Psoas muscle (tissue), 8 donors: ENCODE results near the gene ULK4. TPM values are rescaled to one million over a fixed set of nuclear protein-coding genes. Genes with fewer than 3 reads are reported as not detected.
"Not testable (repeated sequence)": the region's sequence is repeated elsewhere in the genome, so short reads cannot be mapped to it uniquely, and the experiment has no call there.

ENCODE experiments used
- ATAC-seq, 4 donors: fragments of 200-7000 bp; cut with Tn5 transposase; one replicate each; pipeline ENCODE4 v1.9.1; 2020; ENCODE audit warnings: moderate library complexity in 3 of 4, mild to moderate bottlenecking in 2 of 4
- DNase-seq, 2 donors: peaks; one replicate each; pipeline ENCODE4 v3.0.0-alpha.2; 2020
- H3K27ac ChIP-seq: fragments of 200-600 bp; one replicate; pipeline ENCODE4 v1.8.0; 2022
- H3K27me3 ChIP-seq, 3 donors: fragments of 200-600 bp in 1 of 3; one replicate each; pipeline versions ENCODE4 v1.6.1 to v1.8.0; 2013 to 2022; ENCODE audit warnings: low read length in 2 of 3, mild to moderate bottlenecking in 2 of 3, moderate library complexity in 1 of 3; ENCODE audit not compliant: insufficient read depth in 3 of 3
- H3K36me3 ChIP-seq, 2 donors: fragments of 200-600 bp in 1 of 2; one replicate each; pipeline versions ENCODE4 v1.6.1 to v1.8.0; 2013 to 2022; ENCODE audit warnings: low read depth in 1 of 2, mild to moderate bottlenecking in 1 of 2, moderate library complexity in 1 of 2; ENCODE audit not compliant: insufficient read depth in 1 of 2
- H3K4me1 ChIP-seq: fragments of 200-600 bp; one replicate; pipeline ENCODE4 v1.8.0; 2022
- H3K4me3 ChIP-seq: fragments of 200-600 bp; one replicate; pipeline ENCODE4 v1.8.0; 2022; ENCODE audit warnings: mild to moderate bottlenecking
- H3K9me3 ChIP-seq: fragments of 200-600 bp; one replicate; pipeline ENCODE4 v1.8.0; 2022
- WGBS, 3 donors: extraction: QIAGEN DNeasy Blood & Tissue Kit; methylation state at CpG; one replicate each; pipeline versions ENCODE4 v1.1.6 to v1.1.7; 2013; 5-methylcytosine and 5-hydroxymethylcytosine counted together
- intact Hi-C, 2 donors: fragments of 100-400 bp; cut with DNase I; formaldehyde crosslinking; loops; one replicate each; pipeline versions ENCODE4 v1.11.0 to v1.14.2; 2022
- polyA plus RNA-seq, 3 donors: library from polyadenylated mRNA; stranded (reverse); fragments of 200-250 nt; gene quantifications; one replicate each; pipeline ENCODE4 v1.2.3, GENCODE V29; 2013
- total RNA-seq, 4 donors: library from RNA; stranded (reverse); fragmentation: NEBNext Ultra II Directional in 2 of 4; extraction: Animal tissue kit (Norgen Biotek cat#: 25700) in 2 of 4; gene quantifications; one replicate each; pipeline versions ENCODE4 v1.2.1 to v1.2.4, GENCODE V29; 2021 to 2023
- TF ChIP-seq, protein P1 (sequence below): fragments of 200-600 bp; IDR thresholded peaks from one replicate; pipeline ENCODE4 v1.8.0; 2022; ENCODE audit warnings: antibody characterized with exemption
- donor health status: healthy with polysubstance abuse.
- donor health status: DM: no; HTN: no; CAD: no; lungs with moderate emphysema.
- donor health status: Bipolar disorder and iron deficiency.
- donor health status: healthy.
- donor health status: DM: yes; HTN: yes; CAD: no.
- donor health status: DM: no; HTN: no; CAD: no.
- donor health status: DM: no; HTN: no; CAD: no.
- donor health status: DM: yes; HTN: yes; CAD: no.

Gene ULK4
- total and polyA plus RNA-seq, 7 donors, result 0.61 to 3.2 (median 1.0) TPM

DNA sequence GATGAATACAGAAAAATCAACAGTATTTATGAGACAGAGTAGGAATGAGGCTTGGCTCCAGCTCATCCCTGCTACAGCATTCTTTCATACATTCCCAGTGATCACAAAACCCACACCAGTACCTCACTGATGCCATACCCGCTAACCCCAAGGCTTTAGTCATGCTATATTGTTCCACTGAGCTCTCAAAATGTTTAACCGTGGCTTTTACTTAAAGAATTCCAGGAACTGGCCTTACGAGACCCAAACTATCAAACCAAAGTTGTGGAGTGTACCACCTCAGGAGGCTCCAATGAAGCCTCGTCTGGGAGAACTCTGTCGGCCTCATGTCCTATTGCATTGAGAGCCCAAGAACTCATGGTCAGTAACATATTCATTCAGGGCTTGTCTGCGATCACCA, 278.9 kb downstream of the ULK4 start:
- Histone ChIP-seq H3K27ac (no peak overlapping the region), H3K36me3 (no peaks in the 10 kb centered on the region), H3K4me1 (no peaks in the 10 kb centered on the region), H3K4me3 (no peak overlapping the region), H3K27me3 (peaks cover 0 to 3% (median 0%) of the 10 kb centered on the region in 3 donors), H3K9me3 (no peaks in the 10 kb centered on the region)
- no peak for DNase-seq
- intact Hi-C loops, result no loop called here
- no peak for ATAC-seq
- WGBS, 3 donors, result 68 to 79% (median 74%) methylated on average over 6 of the region's 6 CpGs
- TF ChIP-seq, protein P1, sequence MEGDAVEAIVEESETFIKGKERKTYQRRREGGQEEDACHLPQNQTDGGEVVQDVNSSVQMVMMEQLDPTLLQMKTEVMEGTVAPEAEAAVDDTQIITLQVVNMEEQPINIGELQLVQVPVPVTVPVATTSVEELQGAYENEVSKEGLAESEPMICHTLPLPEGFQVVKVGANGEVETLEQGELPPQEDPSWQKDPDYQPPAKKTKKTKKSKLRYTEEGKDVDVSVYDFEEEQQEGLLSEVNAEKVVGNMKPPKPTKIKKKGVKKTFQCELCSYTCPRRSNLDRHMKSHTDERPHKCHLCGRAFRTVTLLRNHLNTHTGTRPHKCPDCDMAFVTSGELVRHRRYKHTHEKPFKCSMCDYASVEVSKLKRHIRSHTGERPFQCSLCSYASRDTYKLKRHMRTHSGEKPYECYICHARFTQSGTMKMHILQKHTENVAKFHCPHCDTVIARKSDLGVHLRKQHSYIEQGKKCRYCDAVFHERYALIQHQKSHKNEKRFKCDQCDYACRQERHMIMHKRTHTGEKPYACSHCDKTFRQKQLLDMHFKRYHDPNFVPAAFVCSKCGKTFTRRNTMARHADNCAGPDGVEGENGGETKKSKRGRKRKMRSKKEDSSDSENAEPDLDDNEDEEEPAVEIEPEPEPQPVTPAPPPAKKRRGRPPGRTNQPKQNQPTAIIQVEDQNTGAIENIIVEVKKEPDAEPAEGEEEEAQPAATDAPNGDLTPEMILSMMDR, result no peak

DNA sequence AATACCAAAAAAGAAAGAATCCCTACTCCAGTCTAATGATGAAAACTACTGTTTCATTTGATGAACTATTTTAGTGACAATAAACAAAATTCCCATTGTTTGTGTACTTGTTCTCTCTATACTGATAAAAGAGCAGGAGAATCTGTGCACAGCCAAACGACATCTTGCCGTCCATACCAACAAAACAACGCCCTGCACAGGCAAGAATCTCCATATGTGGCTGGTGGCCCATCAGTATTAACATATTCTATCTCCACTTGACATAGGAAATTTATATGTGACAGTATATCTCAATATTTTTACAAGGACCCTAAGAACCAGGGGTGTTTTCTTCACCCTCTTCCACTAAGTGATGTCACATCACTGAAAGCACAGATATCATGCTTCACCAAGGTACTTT, 279.5 kb downstream of the ULK4 start:
- no peak overlapping the region for H3K27ac ChIP-seq
- intact Hi-C loops, result no loop called here
- H3K4me1 ChIP-seq, result no peaks in the 10 kb centered on the region
- H3K4me3 ChIP-seq, result no peak overlapping the region
- no peaks in the 10 kb centered on the region for H3K36me3 ChIP-seq
- TF ChIP-seq, protein P1, result no peak
- no peak for ATAC-seq
- 84 to 91% (median 88%) methylated on average over 3 of the region's 3 CpGs for WGBS, 3 donors
- H3K9me3 ChIP-seq, result no peaks in the 10 kb centered on the region
- no peak for DNase-seq
- H3K27me3 ChIP-seq, result peaks cover 0 to 3% (median 0%) of the 10 kb centered on the region in 3 donors

DNA sequence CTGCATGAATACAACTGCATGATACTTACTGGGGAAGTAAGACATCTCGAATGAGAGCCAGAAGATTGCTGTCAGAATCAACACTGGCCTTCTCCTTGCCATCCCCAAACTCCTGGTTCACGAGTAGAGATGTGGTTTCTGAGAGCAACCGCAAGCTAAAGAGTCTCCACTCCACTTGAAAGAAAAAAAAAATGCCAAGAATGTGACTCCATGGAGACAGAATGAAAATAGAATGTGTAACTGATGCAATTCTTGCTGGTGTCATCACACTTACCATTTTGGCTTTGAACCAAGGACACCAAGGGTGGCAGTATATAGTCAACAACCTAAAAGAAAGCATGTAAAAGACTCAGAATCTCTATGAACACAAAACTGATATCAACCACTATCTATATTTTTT, 280.4 kb downstream of the ULK4 start:
- 30 to 38% (median 32%) methylated on average over 3 of the region's 3 CpGs for WGBS, 3 donors
- intact Hi-C loops, result no loop called here
- Histone ChIP-seq H3K27me3 (peaks cover 0 to 3% (median 0%) of the 10 kb centered on the region in 3 donors), H3K9me3 (no peaks in the 10 kb centered on the region), H3K27ac (no peak overlapping the region), H3K4me3 (no peak overlapping the region), H3K36me3 (no peaks in the 10 kb centered on the region), H3K4me1 (no peaks in the 10 kb centered on the region)
- TF ChIP-seq, protein P1, result no peak
- ATAC-seq (no peak), DNase-seq (no peak)

DNA sequence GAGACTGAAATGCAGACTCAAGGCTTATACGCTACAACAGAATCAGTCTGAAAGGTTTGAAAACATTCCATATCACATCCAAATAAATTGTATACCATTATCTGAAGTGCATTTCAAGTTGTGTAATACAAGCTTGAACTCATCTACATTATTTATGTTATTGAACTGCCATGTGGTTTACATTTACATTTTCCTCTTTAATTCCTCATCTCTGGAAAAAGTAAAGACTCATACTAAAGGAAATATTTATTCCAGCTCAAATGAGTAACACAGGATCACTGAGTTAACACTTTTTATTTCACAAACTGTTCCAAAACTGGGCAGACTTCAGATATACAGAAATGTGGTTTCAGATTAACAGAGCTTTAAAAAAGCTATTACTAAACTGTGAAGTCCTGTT, 282.5 kb downstream of the ULK4 start:
- Histone ChIP-seq H3K4me1 (no peaks in the 10 kb centered on the region), H3K9me3 (no peaks in the 10 kb centered on the region), H3K27ac (no peak overlapping the region), H3K27me3 (peaks cover 0 to 3% (median 0%) of the 10 kb centered on the region in 3 donors), H3K36me3 (no peaks in the 10 kb centered on the region), H3K4me3 (no peak overlapping the region)
- intact Hi-C loops, result no loop called here
- DNase-seq (no peak), ATAC-seq (no peak)
- 97 to 100% (median 99%) methylated on average over 1 of the region's 1 CpG for WGBS, 3 donors
- TF ChIP-seq, protein P1, result no peak

DNA sequence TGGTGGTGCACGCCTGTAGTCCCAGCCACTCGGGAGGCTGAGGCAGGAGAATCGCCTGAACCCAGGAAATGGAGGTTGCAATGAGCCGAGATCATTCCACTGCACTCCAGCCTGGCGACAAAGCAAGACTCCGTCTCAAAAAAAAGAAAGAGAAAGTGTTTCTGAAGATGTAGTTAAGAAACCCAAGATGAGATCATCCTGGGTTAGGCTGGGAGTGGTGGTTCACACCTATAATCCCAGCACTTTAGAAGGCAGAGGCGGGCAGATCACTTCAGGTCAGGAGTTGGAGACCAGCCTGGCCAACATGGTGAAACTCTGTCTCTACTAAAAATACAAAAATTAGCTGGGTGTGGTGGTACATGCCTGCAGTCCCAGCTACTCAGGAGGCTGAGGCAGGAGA, 286.8 kb downstream of the ULK4 start:
- not testable (repeated sequence) for H3K36me3 ChIP-seq
- WGBS, 3 donors, result 95 to 97% (median 96%) methylated on average over 7 of the region's 7 CpGs

More for the DNA sequence above, 286.8 kb downstream of the ULK4 start:
- intact Hi-C loops, ATAC-seq, H3K4me1 ChIP-seq, H3K27ac ChIP-seq, H3K27me3 ChIP-seq, H3K4me3 ChIP-seq, DNase-seq, H3K9me3 ChIP-seq: not testable (repeated sequence)
